Choroid plexus epithelial cell (primary cell): ENCODE measurements around the gene ASB11.
"Not testable (repeated sequence)": the region's sequence is repeated elsewhere in the genome, so short reads cannot be mapped to it uniquely, and the experiment has no call there.

Source experiments
- DNase-seq: peaks from one replicate; pipeline ENCODE4 v3.0.0-alpha.2; 2010; ENCODE audit warnings: low read depth
- H3K4me3 ChIP-seq: 2 replicates; pipeline ENCODE4 v1.5.1; 2011; ENCODE audit warnings: low read depth, mild to moderate bottlenecking, control low read depth, low read length, moderate library complexity
- CTCF ChIP-seq: conservative IDR thresholded peaks from 2 replicates; pipeline ENCODE4 v1.5.1; 2011; ENCODE audit warnings: low read depth, mild to moderate bottlenecking, control low read depth, inconsistent platforms, low read length, moderate library complexity

ASB11 gene

GRCh38 chrX:15293451-15293850 is 22.0 kb downstream of the ASB11 start:
- no peak for TF ChIP-seq CTCF
- H3K4me3 ChIP-seq: no peak overlapping the region
- DNase-seq: no peak

GRCh38 chrX:15292861-15293260 is 22.6 kb downstream of the ASB11 start:
- no peak for DNase-seq
- TF ChIP-seq CTCF: no peak

GRCh38 chrX:15277604-15278003 is 37.8 kb downstream of the ASB11 start:
- DNase-seq: peak; percentile 44
- no peak for TF ChIP-seq CTCF
- H3K4me3 ChIP-seq: no peak overlapping the region

More at GRCh38 chrX:15292861-15293260, 22.6 kb downstream of the ASB11 start:
- no peak overlapping the region for H3K4me3 ChIP-seq

- TF ChIP-seq CTCF: no peak
- H3K4me3 ChIP-seq: no peak overlapping the region
- no peak for DNase-seq
Observed at GRCh38 chrX:15274946-15275345, 40.5 kb downstream of the ASB11 start.

- H3K4me3 ChIP-seq, DNase-seq: not testable (repeated sequence)
Observed at GRCh38 chrX:15273275-15273674, 42.2 kb downstream of the ASB11 start.

- TF ChIP-seq CTCF: no peak
- DNase-seq: no peak
- no peak overlapping the region for H3K4me3 ChIP-seq
Observed at GRCh38 chrX:15271757-15272156, 43.7 kb downstream of the ASB11 start.

- TF ChIP-seq CTCF: no peak
- peak within 1 kb of the TSS; percentile 39 for H3K4me3 ChIP-seq
- DNase-seq: peak; percentile 82
Observed at GRCh38 chrX:15269618-15270521, 45.6 kb downstream of the ASB11 start, which contains the start of gene ASB9. Gene ASB9 (minus strand): TSS chrX:15270083. CDS start chrX:15269874, 209 bp downstream.
